ENCODE results near the gene PRICKLE2.

The PRICKLE2 gene

DNA sequence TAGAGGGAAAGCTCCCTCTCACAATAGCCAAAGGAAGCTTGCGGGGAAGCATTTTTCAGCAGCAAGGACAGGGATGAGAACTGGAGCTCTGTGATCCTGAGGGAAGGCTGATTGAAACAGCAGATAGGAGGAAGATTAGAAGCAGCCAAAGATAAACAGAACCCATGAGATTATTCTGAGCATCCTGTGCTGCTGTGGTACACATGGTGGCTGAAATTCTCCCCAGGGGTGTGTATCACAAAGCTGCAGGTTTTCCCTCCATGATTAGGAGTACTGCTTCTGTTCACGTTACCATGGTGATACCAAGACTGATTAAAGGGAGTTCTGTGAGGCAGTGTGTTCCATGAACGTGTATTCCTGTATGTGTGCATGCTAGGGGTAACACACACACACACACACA is 171.7 kb downstream of the PRICKLE2 start:
- Histone ChIP-seq H3K4me3 (ENCODE audit: low read length) (no peak overlapping the region), H3K36me3 (replicated peaks; ENCODE audit: insufficient read depth, low read length) (no peaks in the 10 kb centered on the region), H3K9me2 (replicated peaks; ENCODE audit: insufficient read depth, low read length) (no peaks in the 10 kb centered on the region), H3K4me2 (ENCODE audit: low read depth, low read length) (no peak overlapping the region), H3K27me3 (replicated peaks; ENCODE audit: insufficient read depth, low read length) (no peaks in the 10 kb centered on the region), H3K27ac (ENCODE audit: low read length) (no peak overlapping the region), H3K9me3 (replicated peaks; ENCODE audit: insufficient read depth, low read length) (no peaks in the 10 kb centered on the region), H4K20me1 (ENCODE audit: insufficient read depth, low read length) (no peaks in the 10 kb centered on the region), H3K79me2 (ENCODE audit: low read length) (no peaks in the 10 kb centered on the region), H3K4me1 (ENCODE audit: low read length) (no peaks in the 10 kb centered on the region), H2AFZ (ENCODE audit: low read length) (no peak overlapping the region), H3F3A (ENCODE audit: insufficient read depth, low read length) (no peaks in the 10 kb centered on the region), H3K9ac (ENCODE audit: low read length) (no peak overlapping the region)
- DNase-seq = no peak
- TF ChIP-seq EZH2phosphoT487 (IDR thresholded peaks at IDR 0.05; ENCODE audit: low read length) (no peak), EZH2 (optimal IDR thresholded peaks at IDR 0.05; ENCODE audit: low read depth, low read length) (no peak)
- TF ChIP-seq, protein P1, sequence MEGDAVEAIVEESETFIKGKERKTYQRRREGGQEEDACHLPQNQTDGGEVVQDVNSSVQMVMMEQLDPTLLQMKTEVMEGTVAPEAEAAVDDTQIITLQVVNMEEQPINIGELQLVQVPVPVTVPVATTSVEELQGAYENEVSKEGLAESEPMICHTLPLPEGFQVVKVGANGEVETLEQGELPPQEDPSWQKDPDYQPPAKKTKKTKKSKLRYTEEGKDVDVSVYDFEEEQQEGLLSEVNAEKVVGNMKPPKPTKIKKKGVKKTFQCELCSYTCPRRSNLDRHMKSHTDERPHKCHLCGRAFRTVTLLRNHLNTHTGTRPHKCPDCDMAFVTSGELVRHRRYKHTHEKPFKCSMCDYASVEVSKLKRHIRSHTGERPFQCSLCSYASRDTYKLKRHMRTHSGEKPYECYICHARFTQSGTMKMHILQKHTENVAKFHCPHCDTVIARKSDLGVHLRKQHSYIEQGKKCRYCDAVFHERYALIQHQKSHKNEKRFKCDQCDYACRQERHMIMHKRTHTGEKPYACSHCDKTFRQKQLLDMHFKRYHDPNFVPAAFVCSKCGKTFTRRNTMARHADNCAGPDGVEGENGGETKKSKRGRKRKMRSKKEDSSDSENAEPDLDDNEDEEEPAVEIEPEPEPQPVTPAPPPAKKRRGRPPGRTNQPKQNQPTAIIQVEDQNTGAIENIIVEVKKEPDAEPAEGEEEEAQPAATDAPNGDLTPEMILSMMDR (IDR thresholded peaks at IDR 0.05; ENCODE audit: low read length) = no peak

GRCh38 chr3:64053117-64053516 is 172.1 kb downstream of the PRICKLE2 start:
- Histone ChIP-seq H3K36me3 (replicated peaks; ENCODE audit: insufficient read depth, low read length) (no peaks in the 10 kb centered on the region), H3K79me2 (ENCODE audit: low read length) (no peaks in the 10 kb centered on the region), H3K4me1 (ENCODE audit: low read length) (no peaks in the 10 kb centered on the region), H3K27me3 (replicated peaks; ENCODE audit: insufficient read depth, low read length) (no peaks in the 10 kb centered on the region), H3K4me3 (ENCODE audit: low read length) (no peak overlapping the region), H3K9me3 (replicated peaks; ENCODE audit: insufficient read depth, low read length) (no peaks in the 10 kb centered on the region), H3K4me2 (ENCODE audit: low read depth, low read length) (no peak overlapping the region), H4K20me1 (ENCODE audit: insufficient read depth, low read length) (no peaks in the 10 kb centered on the region), H3K9ac (ENCODE audit: low read length) (no peak overlapping the region), H3K27ac (ENCODE audit: low read length) (no peak overlapping the region), H3K9me2 (replicated peaks; ENCODE audit: insufficient read depth, low read length) (no peaks in the 10 kb centered on the region), H2AFZ (ENCODE audit: low read length) (no peak overlapping the region), H3F3A (ENCODE audit: insufficient read depth, low read length) (no peaks in the 10 kb centered on the region)
- TF ChIP-seq EZH2 (optimal IDR thresholded peaks at IDR 0.05; ENCODE audit: low read depth, low read length) = no peak
- TF ChIP-seq, protein P1 (IDR thresholded peaks at IDR 0.05; ENCODE audit: low read length) = no peak
- TF ChIP-seq EZH2phosphoT487 (IDR thresholded peaks at IDR 0.05; ENCODE audit: low read length) = no peak
- DNase-seq = no peak

GRCh38 chr3:64049832-64050231 is 175.4 kb downstream of the PRICKLE2 start:
- Histone ChIP-seq H3F3A (ENCODE audit: insufficient read depth, low read length) (no peaks in the 10 kb centered on the region), H3K79me2 (ENCODE audit: low read length) (no peaks in the 10 kb centered on the region), H3K27ac (ENCODE audit: low read length) (no peak overlapping the region), H4K20me1 (ENCODE audit: insufficient read depth, low read length) (no peaks in the 10 kb centered on the region), H3K4me1 (ENCODE audit: low read length) (no peaks in the 10 kb centered on the region), H3K9me3 (replicated peaks; ENCODE audit: insufficient read depth, low read length) (no peaks in the 10 kb centered on the region), H3K36me3 (replicated peaks; ENCODE audit: insufficient read depth, low read length) (no peaks in the 10 kb centered on the region), H3K4me2 (ENCODE audit: low read depth, low read length) (no peak overlapping the region), H2AFZ (ENCODE audit: low read length) (no peak overlapping the region), H3K27me3 (replicated peaks; ENCODE audit: insufficient read depth, low read length) (no peaks in the 10 kb centered on the region), H3K4me3 (ENCODE audit: low read length) (no peak overlapping the region), H3K9me2 (replicated peaks; ENCODE audit: insufficient read depth, low read length) (no peaks in the 10 kb centered on the region), H3K9ac (ENCODE audit: low read length) (no peak overlapping the region)
- no peak for TF ChIP-seq EZH2 (optimal IDR thresholded peaks at IDR 0.05; ENCODE audit: low read depth, low read length)
- no peak for TF ChIP-seq EZH2phosphoT487 (IDR thresholded peaks at IDR 0.05; ENCODE audit: low read length)
- TF ChIP-seq, protein P1 (IDR thresholded peaks at IDR 0.05; ENCODE audit: low read length) = no peak
- no peak for DNase-seq

Measured in MM.1S (cell line).